Stimulated activated CD4-positive, alpha-beta T cell treated with anti-CD3 and anti-CD28 coated beads, Interleukin-2, amount 100 ng/mL, for 24 hours (primary cell): ENCODE data around the gene CLCN6.

Source experiments
- DNase-seq, 2 donors: peaks; one replicate each; pipeline ENCODE4 v3.0.0-alpha.2; 2020

Gene CLCN6

GRCh38 chr1:11805422-11806306, at the start of gene CLCN6, which contains the start of gene MTHFR:
Gene CLCN6, plus strand, starts transcription at chr1:11806191. Its CDS starts 72 bp downstream, at chr1:11806263.
Gene MTHFR, minus strand, starts transcription at chr1:11805964. Its CDS starts 2,848 bp downstream, at chr1:11803116.
- peak; percentile 99 for DNase-seq

- DNase-seq = no peak
Observed at GRCh38 chr1:11757047-11757446, 48.9 kb upstream of the CLCN6 start.

- DNase-seq = no peak
Observed at GRCh38 chr1:11759791-11760190, 46.2 kb upstream of the CLCN6 start.

- DNase-seq = no peak
Observed at GRCh38 chr1:11761285-11761684, 44.7 kb upstream of the CLCN6 start.

- peak; percentile 33 to 55 for DNase-seq
Observed at GRCh38 chr1:11761988-11762406, 44.0 kb upstream of the CLCN6 start, which contains the start of gene C1orf167. Gene C1orf167, plus strand, starts transcription at chr1:11762193. Its CDS starts 2,208 bp downstream, at chr1:11764401.

- DNase-seq = no peak
Observed at GRCh38 chr1:11764115-11764514, 41.9 kb upstream of the CLCN6 start.

- no peak for DNase-seq
Observed at GRCh38 chr1:11764519-11764918, 41.5 kb upstream of the CLCN6 start.

GRCh38 chr1:11765661-11766428, 40.1 kb upstream of the CLCN6 start:
- no peak for DNase-seq

GRCh38 chr1:11766429-11766776, 39.6 kb upstream of the CLCN6 start:
- no peak for DNase-seq

- no peak for DNase-seq
Observed at GRCh38 chr1:11767922-11768704, 37.9 kb upstream of the CLCN6 start.

GRCh38 chr1:11768821-11769220, 37.2 kb upstream of the CLCN6 start:
- no peak for DNase-seq

- no peak for DNase-seq
Observed at GRCh38 chr1:11769274-11769673, 36.7 kb upstream of the CLCN6 start.

- no peak for DNase-seq
Observed at GRCh38 chr1:11770011-11770410, 36.0 kb upstream of the CLCN6 start.

GRCh38 chr1:11771481-11772043, 34.4 kb upstream of the CLCN6 start:
- no peak for DNase-seq

- DNase-seq = no peak
Observed at GRCh38 chr1:11772458-11772857, 33.5 kb upstream of the CLCN6 start.

GRCh38 chr1:11774753-11775152, 31.2 kb upstream of the CLCN6 start:
- no peak for DNase-seq

- DNase-seq = no peak
Observed at GRCh38 chr1:11777658-11778322, 28.2 kb upstream of the CLCN6 start.

- no peak for DNase-seq
Observed at GRCh38 chr1:11778336-11778735, 27.7 kb upstream of the CLCN6 start.

- DNase-seq = no peak
Observed at GRCh38 chr1:11778844-11779623, 27.0 kb upstream of the CLCN6 start.

GRCh38 chr1:11779715-11780379, 26.1 kb upstream of the CLCN6 start:
- DNase-seq = no peak
